WTC11 (cell line): ENCODE results near the gene WWP2. TPM values are rescaled to one million over a fixed set of nuclear protein-coding genes. Genes with fewer than 3 reads are reported as not detected.

Experiments used
- ATAC-seq: fragments of 200-7000 bp; cut with Tn5 transposase; 2 replicates; pipeline ENCODE4 v1.10.0; 2021; ENCODE audit warnings: mild to moderate bottlenecking, moderate library complexity
- CTCF ChIA-PET: fragments of 300-600 bp; sonication (Branson Sonifier 250); formaldehyde crosslinking; loops from one replicate; lab custom pipeline; 2021; ENCODE audit warnings: antibody characterized with exemption; lab: Charles Lee
- POLR2A ChIA-PET: fragments of 350-600 bp; sonication (Branson Sonifier 250); formaldehyde crosslinking; loops from one replicate; lab custom pipeline; 2021; ENCODE audit warnings: antibody characterized with exemption; lab: Charles Lee
- DNase-seq: peaks from one replicate; pipeline ENCODE4 v3.0.0; 2021; ENCODE audit warnings: low spot score
- H3K27ac Mint-ChIP-seq: 2 replicates; pipeline ENCODE4 v1.8.0; 2021; ENCODE audit warnings: mixed read lengths
- H3K27me3 Mint-ChIP-seq: 2 replicates; pipeline ENCODE4 v1.8.0; 2021; ENCODE audit warnings: low read depth, mild to moderate bottlenecking, moderate library complexity, mixed read lengths
- H3K36me3 Mint-ChIP-seq: 2 replicates; pipeline ENCODE4 v1.8.0; 2021; ENCODE audit warnings: mixed read lengths
- H3K4me1 Mint-ChIP-seq: 2 replicates; pipeline ENCODE4 v1.8.0; 2022; ENCODE audit warnings: mixed read lengths
- H3K4me3 Mint-ChIP-seq: 2 replicates; pipeline ENCODE4 v1.8.0; 2021; ENCODE audit warnings: mild to moderate bottlenecking, moderate library complexity, mixed read lengths
- H3K9me3 Mint-ChIP-seq: 2 replicates; pipeline ENCODE4 v1.8.0; 2021; ENCODE audit warnings: mixed read lengths
- CBFB ChIP-seq: sonication (generic); formaldehyde crosslinking; IDR thresholded peaks from 2 replicates; pipeline ENCODE4 v1.8.1; 2022; ENCODE audit warnings: mild to moderate bottlenecking, low read depth, missing genetic modification reagents
- EMX1 ChIP-seq: fragments of 250-450 bp; sonication (Bioruptor Pico); IDR thresholded peaks from 2 replicates; pipeline ENCODE4 v1.8.0; 2021; ENCODE audit warnings: mild to moderate bottlenecking
- GTF2I ChIP-seq: fragments of 250-450 bp; sonication (Bioruptor Pico); conservative IDR thresholded peaks from 2 replicates; pipeline ENCODE4 v1.4.0; 2021; ENCODE audit warnings: mild to moderate bottlenecking
- NFE2L1 ChIP-seq: sonication (generic); formaldehyde crosslinking; IDR thresholded peaks from 2 replicates; pipeline ENCODE4 v1.8.1; 2023; ENCODE audit warnings: missing genetic modification reagents
- PREB ChIP-seq: sonication (generic); formaldehyde crosslinking; IDR thresholded peaks from 2 replicates; pipeline ENCODE4 v1.8.1; 2022; ENCODE audit warnings: mild to moderate bottlenecking, missing genetic modification reagents, moderate library complexity, borderline replicate concordance
- SOX15 ChIP-seq: fragments of 250-450 bp; sonication (Bioruptor Pico); IDR thresholded peaks from 2 replicates; pipeline ENCODE4 v1.9.0; 2021; ENCODE audit warnings: mild to moderate bottlenecking
- STAT6 ChIP-seq: sonication (generic); formaldehyde crosslinking; conservative IDR thresholded peaks from 2 replicates; pipeline ENCODE4 v1.8.1; 2023; ENCODE audit warnings: mild to moderate bottlenecking, low read depth, missing genetic modification reagents, moderate library complexity
- ZBTB21 ChIP-seq: sonication (generic); formaldehyde crosslinking; IDR thresholded peaks from 2 replicates; pipeline ENCODE4 v1.8.1; 2023; ENCODE audit warnings: mild to moderate bottlenecking, missing genetic modification reagents, borderline replicate concordance
- ZNF281 ChIP-seq: sonication (generic); formaldehyde crosslinking; IDR thresholded peaks from 2 replicates; pipeline ENCODE4 v1.8.0; 2023; ENCODE audit warnings: mild to moderate bottlenecking, missing genetic modification reagents
- ZSCAN18 ChIP-seq: fragments of 250-450 bp; sonication (Bioruptor Pico); IDR thresholded peaks from 2 replicates; pipeline ENCODE4 v2.1.2; 2022; ENCODE audit warnings: mild to moderate bottlenecking, moderate library complexity
- total RNA-seq: library from RNA; stranded (reverse); gene quantifications from 3 replicates; pipeline ENCODE4 v1.2.3, GENCODE V29; 2021

WWP2 gene
- total RNA-seq, 1 experiment from 2014 or later = 39.1 TPM

- H3K9me3 Mint-ChIP-seq = no peaks in the 10 kb centered on the region
- ATAC-seq = no peak
- CTCF ChIA-PET = interaction anchor here (0.7 kb wide), 1 partner anchor 22 kb away, joined by 3 read pairs; no protein-coding TSS in a partner anchor
- H3K36me3 Mint-ChIP-seq = peaks cover 22% of the 10 kb centered on the region
- H3K4me3 Mint-ChIP-seq = no peak overlapping the region
- H3K4me1 Mint-ChIP-seq = peaks cover 16% of the 10 kb centered on the region
- TF ChIP-seq ZSCAN18 (CRISPR knock-in tag) (no peak), ZNF281 (CRISPR knock-in tag) (no peak), SOX15 (CRISPR knock-in tag) (no peak), EMX1 (CRISPR knock-in tag) (no peak)
- H3K27ac Mint-ChIP-seq = peak overlapping the region; percentile 6; the same call in 1 of the 2 replicates
- POLR2A ChIA-PET = no interaction called here
- no peaks in the 10 kb centered on the region for H3K27me3 Mint-ChIP-seq
- DNase-seq = no peak
Measured at GRCh38 chr16:69888005-69888590, 126.0 kb downstream of the WWP2 start.

GRCh38 chr16:69889295-69889964 lies 127.3 kb downstream of the WWP2 start:
- POLR2A ChIA-PET = no interaction called here
- DNase-seq = no peak
- H3K27me3 Mint-ChIP-seq = no peaks in the 10 kb centered on the region
- CTCF ChIA-PET = interaction anchor here (1.2 kb wide), 1 partner anchor 41 kb away, joined by 10 read pairs; no protein-coding TSS in a partner anchor
- peak overlapping the region; percentile 97 for H3K27ac Mint-ChIP-seq
- TF ChIP-seq PREB (CRISPR knock-in tag) (no peak), CBFB (CRISPR knock-in tag) (no peak), NFE2L1 (CRISPR knock-in tag) (no peak), STAT6 (CRISPR knock-in tag) (no peak), GTF2I (CRISPR knock-in tag) (no peak), ZNF281 (CRISPR knock-in tag) (no peak), ZBTB21 (no peak), SOX15 (CRISPR knock-in tag) (no peak)
- no peaks in the 10 kb centered on the region for H3K9me3 Mint-ChIP-seq
- H3K36me3 Mint-ChIP-seq = peaks cover 22% of the 10 kb centered on the region
- H3K4me3 Mint-ChIP-seq = no peak overlapping the region
- ATAC-seq = no peak
- H3K4me1 Mint-ChIP-seq = peaks cover 16% of the 10 kb centered on the region
